Measurements from ENCODE around the gene FUBP3. TPM values are rescaled to one million over a fixed set of nuclear protein-coding genes. Genes with fewer than 3 reads are reported as not detected.
"Not testable (repeated sequence)": the region's sequence is repeated elsewhere in the genome, so short reads cannot be mapped to it uniquely, and the experiment has no call there.

Gene FUBP3
- total RNA-seq, 1 donor from 2014 or later, result 39.0 TPM

DNA sequence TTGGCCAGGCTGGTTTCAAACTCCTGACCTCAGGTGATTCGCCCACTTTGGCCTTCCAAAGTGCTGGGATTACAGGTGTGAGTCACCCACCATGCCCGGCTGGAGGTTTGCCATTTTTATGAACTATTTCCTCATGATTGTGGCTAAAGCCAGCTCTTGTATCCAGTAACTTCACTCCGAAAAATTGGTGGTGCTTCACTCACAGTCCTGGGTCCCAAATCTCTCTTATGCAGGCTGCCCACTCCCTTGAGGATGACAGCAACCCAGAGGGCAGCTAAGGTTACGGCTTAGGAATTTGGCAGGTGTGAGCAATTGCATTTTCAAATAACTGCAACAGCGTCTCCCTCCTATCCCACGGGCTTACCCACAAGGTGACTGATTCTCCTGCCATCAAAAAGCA, 23.4 kb upstream of the FUBP3 start:
- no peak for DNase-seq (ENCODE audit: low spot score)

DNA sequence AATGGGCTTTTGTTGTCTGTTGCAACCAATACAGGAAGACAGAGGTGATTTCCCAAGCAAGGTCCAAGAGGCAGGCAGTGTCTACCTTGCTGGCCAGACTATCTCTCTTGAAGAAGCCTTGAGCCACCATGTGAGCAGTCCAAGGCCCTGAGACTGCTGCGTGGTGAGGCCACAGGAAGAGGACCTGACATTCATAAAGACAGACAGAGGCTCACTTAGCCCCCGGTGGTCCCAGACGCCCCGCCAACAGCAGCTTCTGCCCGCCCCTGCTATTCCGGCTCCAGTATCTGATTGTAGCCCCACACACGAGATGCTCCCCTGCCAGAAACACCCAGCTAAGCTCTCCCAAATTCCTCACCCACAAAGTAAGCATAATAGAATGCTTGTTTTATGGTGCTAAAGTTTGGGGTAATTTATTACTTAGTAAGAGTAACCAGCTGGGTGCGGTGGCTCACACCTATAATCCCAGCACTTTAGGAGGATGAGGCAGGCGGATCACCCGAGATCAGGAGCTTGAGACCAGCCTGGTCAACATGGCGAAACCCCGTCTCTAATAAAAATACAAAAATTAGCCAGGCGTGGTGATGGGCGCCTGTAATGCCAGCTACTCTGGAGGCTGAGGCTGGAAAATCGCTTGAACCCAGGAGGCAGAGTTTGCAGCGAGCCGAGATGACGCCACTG, 22.8 kb upstream of the FUBP3 start:
- DNase-seq (ENCODE audit: low spot score), result no peak

DNA sequence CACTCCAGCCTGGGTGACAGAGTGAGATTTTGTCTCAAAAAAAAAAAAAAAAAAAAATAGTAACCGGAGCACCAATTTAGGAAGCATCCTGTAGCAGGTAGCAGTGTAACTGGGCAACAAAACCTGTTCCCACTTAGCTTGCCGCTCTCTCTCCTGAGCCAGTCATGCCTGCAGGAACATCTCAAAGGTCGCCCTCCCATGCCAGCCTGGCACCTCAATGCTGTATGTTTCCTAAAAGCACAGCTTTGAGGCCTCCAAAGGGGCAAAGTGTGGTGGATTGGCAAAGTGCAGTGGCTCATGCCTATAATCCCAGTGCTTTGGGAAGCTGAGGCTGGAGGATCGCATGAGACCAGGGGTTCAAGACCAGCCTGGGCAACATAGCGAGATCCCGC, 22.3 kb upstream of the FUBP3 start:
- no peak for DNase-seq (ENCODE audit: low spot score)

DNA sequence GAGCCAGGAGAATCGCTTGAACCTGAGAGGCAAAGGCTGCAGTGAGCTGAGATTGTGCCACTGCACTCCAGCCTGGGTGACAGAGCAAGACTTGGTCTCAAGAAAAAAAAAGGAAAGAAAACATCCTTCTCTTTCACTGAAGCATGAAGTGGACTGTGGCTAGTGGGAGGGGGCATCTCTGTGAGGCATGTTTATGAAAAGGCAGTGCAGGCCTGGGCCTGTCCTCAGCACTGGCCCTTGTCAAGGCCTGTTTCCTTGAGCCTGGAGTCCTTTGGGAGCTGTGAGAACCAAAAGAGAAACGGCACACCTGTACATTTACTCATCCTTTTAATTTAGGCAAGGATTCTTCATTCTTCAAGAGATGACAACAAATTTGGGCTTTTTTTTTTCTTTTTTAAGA, 18.3 kb upstream of the FUBP3 start:
- DNase-seq (ENCODE audit: low spot score), result peak; percentile 28

DNA sequence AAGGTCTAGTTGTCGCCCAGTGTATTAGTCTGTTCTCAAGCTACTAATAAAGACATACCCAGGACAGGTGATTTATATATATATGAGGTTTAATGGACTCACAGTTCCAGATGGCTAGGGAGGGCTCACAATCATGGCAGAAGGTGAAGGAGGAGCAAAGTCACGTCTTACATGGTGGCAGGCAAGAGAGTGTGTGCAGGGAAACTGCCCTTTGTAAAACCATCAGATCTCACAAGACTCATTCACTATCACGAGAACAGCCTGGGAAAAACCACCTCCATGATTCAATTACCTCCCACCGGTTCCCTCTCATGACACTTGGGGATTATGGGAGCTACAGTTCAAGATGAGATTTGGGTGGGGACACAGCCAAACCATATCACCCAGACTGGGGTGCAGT, 16.9 kb upstream of the FUBP3 start:
- DNase-seq (ENCODE audit: low spot score), result not testable (repeated sequence)

DNA sequence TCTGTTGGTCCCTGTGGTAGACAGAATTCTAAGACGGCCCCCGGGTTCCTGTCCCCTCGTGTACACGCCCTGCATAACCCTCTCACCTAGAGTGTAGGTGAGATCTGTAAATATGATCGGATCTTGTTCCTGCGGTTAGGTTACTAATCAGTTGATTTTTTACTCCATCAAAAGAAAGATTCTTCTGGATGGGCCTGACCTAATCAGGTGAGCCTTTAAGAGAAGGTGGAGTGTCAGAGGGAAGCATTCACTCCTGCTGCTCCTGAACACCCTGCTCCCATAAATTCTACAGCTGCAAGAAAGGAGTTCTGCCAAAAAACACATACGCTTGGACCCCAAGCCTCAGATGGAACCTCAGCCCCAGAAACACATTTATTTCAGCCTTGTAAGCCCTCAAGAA, 15.6 kb upstream of the FUBP3 start:
- no peak for DNase-seq (ENCODE audit: low spot score)

DNA sequence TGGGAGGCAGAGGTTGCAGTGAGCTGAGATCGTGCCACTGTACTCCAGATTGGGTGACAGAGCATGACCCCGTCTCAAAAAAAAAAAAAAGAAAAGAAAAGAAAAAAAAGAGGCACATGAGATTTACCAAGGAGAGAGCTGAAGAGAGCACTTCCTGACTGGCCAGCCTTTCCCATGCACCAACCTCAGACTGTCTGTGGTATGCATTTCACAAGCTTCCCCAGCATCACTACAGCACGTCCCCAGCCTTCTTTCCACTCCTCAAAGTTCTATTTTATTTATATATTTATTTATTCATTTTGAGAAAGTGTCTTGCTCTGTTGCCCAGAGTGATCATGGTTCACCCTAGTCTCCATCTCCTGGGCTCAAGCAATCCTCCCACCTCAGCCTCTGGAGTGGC, 13.6 kb upstream of the FUBP3 start:
- no peak for DNase-seq (ENCODE audit: low spot score)

DNA sequence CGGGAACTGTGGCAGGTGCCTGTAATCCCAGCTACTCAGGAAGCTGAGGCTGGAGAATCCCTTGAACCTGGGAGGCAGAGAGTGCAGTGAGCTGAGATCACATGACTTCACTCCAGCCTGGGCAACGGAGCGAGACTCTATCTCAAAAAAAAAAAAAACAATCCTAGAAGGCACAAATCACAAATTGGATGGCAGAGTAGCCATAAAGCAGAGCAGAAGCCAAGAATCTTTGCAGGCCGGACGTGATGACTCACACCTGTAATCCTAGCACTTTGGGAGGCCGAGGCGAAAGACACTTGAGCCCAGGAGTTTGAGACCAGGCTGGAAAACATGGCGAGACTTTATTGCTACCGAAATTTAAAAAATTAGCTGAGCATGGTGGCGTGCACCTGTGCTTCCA, 9.2 kb upstream of the FUBP3 start:
- no peak for DNase-seq (ENCODE audit: low spot score)

DNA sequence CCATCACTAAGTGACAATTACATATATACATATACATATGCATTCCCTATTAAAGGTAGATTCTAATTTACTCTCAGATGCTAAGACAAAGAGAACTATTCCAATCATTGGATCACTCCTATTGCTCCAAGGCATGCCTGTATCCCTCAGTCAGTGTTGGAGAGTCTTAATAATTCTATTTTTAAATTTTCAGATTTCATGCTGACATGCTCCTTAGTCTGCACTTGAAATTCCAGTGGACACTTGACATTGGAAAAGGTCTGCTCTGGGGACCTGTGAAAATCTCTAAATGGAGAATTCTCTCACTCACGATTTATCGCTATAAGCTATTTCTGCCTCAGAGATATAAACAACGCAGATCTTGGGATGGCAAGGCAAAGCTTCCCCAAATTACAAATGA, 3.9 kb upstream of the FUBP3 start:
- no peak for DNase-seq (ENCODE audit: low spot score)

DNA sequence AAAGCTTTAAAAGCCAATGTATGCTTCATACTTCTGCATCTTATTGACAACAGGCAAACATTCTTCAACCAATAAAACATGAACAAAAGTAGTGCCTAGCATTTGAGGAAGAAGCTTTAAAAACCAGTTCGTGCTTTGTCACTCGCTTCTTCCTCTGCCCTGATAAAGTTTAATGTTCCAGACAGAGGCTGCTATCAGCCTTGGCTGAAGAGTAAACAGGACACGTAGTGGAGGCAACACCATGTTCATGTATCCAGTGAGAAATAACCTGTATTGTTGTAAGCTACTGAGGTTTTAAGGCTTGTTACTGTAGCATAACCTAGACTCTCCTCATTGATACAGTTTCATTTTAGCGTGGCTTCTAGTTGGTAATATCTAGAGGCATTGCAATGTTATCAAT, 3.2 kb upstream of the FUBP3 start:
- DNase-seq (ENCODE audit: low spot score), result no peak

DNA sequence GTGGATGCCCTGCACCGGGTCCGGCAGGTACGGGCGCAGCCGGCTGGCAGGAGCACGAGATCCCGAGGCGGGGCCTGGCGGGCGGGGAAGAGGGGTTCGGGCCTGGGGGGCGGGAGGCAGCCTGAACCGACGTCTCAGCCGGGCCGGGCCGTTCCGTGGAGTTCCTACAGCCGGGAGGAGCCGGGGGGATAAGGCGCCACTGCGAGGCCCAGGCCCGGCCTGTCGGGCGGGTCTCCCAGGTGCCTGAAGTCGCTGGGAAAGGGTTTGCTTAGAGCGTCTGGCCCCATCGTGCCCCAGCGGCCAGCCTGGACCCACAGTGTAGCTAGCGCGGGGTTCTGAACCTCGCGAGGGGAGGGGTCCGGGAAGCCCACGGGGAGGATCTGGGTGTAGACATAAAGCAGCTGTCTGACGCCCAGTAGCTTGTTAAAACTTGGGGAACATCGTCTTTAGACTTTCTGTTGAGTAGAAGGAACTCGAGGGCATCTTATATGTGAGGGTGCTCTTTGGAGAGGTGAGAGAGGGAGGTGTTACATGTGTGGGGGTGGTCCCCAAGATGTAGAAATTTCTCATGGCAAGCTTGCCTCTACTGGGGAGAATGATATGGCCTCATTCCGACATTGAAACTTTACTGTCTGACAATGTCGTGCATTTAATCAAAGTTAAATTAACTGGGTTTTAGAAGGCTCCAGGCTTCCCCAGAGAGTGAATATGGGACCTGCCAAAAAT, 524 bp downstream of the FUBP3 start:
- no peak for DNase-seq (ENCODE audit: low spot score)

DNA sequence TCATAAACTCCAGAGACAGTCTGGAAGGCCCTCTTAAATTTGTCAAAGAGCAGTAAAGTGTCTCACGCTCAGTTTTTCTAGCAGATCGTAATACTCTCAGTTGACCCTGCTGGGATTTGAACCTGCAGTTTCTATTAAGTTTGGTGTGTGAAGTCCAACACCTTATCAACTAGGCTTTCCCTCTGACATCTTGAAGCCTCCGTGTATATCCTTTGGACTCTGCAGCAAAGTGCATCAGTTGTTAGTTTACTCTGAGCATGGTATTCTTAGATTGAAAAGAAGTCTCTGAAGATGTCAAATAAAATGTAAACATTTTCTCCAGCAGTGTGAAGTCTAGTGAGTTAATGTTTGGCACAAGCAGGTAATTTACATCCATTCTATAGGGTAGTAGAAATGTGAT, 2.4 kb downstream of the FUBP3 start:
- DNase-seq (ENCODE audit: low spot score), result no peak

DNA sequence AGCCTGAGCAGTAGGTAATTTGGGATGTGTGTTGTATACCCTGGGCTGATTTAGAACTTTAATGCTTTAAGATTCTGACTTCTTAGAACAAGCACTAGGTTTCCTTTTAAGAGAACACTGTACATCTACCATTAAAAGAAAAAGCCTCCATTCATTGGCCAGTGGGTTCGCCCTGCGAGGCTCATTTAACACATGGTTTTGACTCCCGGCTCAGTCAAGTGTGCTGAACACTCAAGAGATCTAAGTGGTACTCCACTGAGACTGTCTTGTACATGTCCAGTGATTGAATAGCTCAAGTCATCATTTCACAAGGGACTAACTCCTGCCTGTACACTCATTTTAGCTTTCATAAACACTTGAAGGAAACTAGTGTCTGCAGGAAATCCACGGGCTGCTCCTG, 3.9 kb downstream of the FUBP3 start:
- no peak for DNase-seq (ENCODE audit: low spot score)

DNA sequence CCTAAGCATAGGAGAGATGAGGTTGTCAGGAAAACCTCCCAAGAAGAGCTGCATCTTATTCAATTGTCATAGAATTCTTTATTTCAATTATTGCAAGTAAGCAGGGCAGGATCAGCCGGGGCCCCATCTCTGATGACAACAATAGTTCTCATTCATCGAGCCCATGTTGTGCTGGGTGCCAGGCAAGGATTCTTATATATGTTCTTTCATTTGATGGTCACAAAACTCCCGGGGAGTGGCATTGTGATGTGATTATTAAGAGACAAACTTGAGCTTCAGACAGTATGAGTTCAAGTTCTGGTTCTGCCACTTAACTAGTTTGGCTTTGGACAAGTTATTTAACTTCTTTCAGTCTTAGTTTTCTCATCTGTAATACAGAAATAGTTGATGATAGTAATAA, 8.5 kb downstream of the FUBP3 start:
- no peak for DNase-seq (ENCODE audit: low spot score)

DNA sequence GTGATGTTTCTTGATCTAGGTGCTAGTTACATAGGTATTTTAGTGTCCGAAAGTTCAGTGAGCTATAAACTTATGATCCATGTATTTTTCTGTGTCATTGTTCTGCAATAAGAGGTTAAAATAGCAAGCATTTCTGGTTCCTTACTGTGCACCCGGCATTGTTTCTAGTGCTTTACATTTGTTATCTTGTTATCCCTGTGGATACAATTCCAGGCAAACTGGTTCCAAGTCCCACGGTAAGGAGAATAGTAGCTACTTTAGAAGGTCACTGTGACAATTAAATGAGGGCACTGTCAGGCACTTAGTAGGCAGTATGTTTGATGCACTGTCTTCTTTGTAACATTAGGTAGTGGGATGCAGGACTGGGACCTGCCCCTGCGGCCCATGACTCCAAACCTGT, 9.0 kb downstream of the FUBP3 start:
- DNase-seq (ENCODE audit: low spot score), result no peak

DNA sequence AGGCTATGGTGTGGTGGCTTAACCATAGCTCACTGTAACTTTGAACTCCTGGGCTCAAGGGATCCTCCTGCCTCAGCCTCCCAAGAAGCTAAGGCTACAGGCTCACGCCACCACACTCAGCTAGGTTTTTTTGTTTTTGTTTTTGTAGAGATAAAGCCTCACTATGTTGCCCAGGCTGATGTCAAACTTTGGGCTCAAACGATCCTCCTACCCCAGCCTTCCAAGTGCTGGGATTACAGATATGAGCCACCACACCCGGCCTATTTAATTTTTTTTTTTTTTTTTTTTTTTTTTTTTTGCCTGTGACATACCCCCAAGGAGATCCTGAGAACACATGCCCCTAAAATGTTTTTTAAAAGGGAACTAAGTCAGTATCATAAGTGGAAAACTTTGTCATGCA, 10.4 kb downstream of the FUBP3 start:
- DNase-seq (ENCODE audit: low spot score), result no peak

DNA sequence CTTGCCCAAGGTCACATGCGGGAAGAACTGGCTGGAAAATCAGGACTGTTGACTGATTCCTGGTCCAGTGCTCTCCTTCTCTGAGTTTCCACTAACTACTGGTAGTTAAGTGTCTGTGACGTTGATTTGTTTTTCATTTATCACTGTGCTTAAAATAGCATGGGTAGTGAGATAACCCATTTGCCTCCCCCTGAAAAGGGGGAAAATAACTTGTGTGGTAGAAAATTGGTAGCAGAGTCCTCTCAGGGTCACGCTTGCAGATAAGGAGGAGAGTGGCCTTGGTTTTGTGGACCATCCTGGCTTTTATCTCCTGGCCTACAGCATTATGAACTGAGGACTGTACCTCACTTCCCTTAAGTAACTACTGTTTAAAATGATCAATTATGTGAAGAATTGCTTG, 10.9 kb downstream of the FUBP3 start:
- no peak for DNase-seq (ENCODE audit: low spot score)

DNA sequence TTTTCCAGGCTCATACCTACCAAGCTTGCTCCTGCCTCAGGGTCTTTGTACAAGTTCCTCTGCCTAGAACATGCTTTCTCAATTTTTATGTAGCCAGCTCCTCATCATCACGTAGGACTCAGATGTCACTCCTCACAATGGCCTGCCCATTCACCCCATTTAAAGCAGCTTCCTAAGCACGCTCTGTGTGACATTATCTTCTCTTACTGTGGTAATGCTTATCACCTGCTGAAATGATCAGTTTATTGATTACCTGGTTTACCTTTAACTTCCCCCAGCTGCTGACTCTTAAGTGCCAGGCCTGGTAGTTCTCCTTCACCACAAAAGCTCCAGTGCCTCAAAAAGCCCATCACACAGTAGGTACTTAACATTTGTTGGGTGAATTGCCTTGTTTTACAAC, 13.6 kb downstream of the FUBP3 start:
- no peak for DNase-seq (ENCODE audit: low spot score)

DNA sequence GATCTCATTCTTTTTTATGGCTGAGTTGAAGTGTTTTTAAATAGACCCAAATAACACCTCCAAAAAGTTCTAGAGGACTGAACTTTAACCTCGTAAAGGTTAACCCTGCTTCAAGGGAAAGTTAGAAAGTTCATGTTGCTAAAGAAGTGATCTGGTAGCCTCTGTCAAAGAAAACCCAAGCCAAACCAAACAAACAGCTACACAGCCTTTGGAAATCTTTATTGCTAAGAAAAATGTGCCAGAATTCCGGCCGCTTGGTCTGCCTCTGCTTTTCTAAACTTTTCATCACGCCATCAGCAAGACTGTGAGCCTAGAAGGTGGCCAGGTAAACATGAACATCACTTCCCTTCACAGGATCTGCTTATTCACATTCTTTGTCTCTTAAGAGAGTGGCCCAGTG, 17.9 kb downstream of the FUBP3 start:
- no peak for DNase-seq (ENCODE audit: low spot score)

DNA sequence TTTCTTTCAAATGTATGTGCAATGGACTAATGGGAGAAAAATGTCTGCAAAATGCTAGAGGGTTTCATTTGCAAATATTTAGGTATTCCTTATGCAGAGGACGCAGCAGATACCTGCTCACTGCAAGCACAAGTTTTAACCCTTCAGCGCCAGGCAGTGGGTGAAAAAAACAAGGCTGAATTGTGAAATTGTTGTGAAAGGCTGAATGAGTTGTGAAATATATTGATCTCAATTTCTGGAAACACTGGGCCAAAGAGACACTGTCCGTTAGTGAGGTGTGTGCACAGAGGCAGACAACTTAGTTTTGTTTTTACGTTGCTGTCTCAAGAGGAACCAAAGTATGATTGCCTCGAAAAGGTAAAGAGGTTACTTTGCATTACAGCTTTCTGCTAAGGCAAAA, 18.8 kb downstream of the FUBP3 start:
- DNase-seq (ENCODE audit: low spot score), result no peak

DNA sequence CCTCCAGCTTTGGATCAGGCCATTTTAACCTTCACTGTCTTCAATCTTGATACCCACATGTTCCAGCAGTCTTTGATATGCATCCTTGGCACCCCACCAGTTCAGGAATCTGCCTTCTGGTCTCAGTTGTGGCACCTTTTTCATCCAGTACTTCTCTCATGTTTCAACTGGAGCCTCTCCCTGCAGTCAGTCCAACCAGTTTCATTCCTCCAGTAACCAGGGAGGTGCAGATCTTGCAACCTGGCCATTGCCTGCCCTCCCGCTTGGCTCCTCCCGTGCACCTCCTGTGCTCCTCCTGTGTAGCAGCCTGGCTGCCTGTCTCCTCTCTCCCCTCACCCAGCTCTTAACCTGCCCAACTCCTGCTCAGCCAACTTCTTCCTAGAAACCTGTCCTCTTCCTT, 20.2 kb downstream of the FUBP3 start:
- no peak for DNase-seq (ENCODE audit: low spot score)

DNA sequence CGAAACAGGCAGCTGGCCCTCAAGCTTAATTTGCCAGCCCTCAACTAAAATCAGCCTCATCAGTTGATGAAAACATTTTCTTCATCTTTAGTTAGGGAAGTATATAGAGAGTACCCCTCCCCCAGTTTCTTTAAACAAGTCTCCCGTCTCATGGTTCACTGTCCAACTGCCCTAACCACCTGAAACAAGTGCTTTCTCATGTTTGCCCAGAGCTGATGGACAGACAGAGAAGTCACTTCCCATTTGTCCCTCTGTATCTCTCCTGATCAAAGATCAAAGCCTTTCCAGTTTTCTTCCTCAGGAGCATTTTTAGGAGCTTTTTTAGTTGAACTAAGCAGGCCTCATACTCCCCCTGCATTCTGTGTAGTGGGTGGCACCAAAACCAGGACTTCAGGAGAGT, 21.7 kb downstream of the FUBP3 start:
- DNase-seq (ENCODE audit: low spot score), result no peak

DNA sequence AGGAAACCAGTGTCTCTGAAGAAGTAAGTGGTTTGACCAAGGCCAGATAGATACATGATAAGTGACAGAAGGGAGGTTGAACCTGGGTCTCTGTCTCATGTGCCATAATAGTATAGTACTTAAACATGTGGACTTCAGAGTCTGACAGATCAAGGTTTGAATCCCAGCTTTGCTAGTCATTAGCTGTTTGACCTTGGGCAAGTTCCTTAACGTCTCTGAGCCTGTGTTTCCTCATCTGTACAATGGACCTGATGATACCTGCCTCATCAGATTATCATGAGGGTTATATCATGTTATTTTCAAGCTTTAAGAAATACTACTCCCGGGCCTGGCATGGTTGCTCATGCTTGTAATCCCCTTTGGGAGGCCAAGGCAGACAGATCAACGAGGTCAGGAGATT, 24.9 kb downstream of the FUBP3 start:
- no peak for DNase-seq (ENCODE audit: low spot score)

All from umbilical cord (tissue), 2 donors.